Type B pancreatic cell (in vitro differentiated cells): ENCODE results near the gene LIN54. TPM values are rescaled to one million over a fixed set of nuclear protein-coding genes. Genes with fewer than 3 reads are reported as not detected.

Experiments
- DNase-seq: peaks from one replicate; pipeline ENCODE4 v3.0.0; 2021; ENCODE audit warnings: mixed read lengths; ENCODE audit not compliant: unreplicated experiment; ENCODE audit errors: extremely low spot score
- H3K27ac Mint-ChIP-seq: 2 replicates; pipeline ENCODE4 v1.8.0; 2021; ENCODE audit warnings: mild to moderate bottlenecking, mixed read lengths
- H3K27me3 Mint-ChIP-seq: 2 replicates; pipeline ENCODE4 v1.8.0; 2021; ENCODE audit warnings: mixed read lengths
- H3K36me3 Mint-ChIP-seq: 2 replicates; pipeline ENCODE4 v1.8.0; 2021; ENCODE audit warnings: mixed read lengths
- H3K4me1 Mint-ChIP-seq: one replicate; pipeline ENCODE4 v1.8.0; 2021; ENCODE audit warnings: mixed read lengths; ENCODE audit not compliant: unreplicated experiment
- H3K4me3 Mint-ChIP-seq: 2 replicates; pipeline ENCODE4 v1.8.0; 2021; ENCODE audit warnings: mild to moderate bottlenecking, mixed read lengths
- H3K9me3 Mint-ChIP-seq: 2 replicates; pipeline ENCODE4 v1.8.0; 2021; ENCODE audit warnings: mixed read lengths
- total RNA-seq: library from RNA; stranded (reverse); gene quantifications from 2 replicates; pipeline ENCODE4 v1.2.1, GENCODE V29; 2021; ENCODE audit warnings: low replicate concordance
- TF ChIP-seq, protein P1 (sequence below): fragments of 200-600 bp; sonication (generic); conservative IDR thresholded peaks from 2 replicates; pipeline ENCODE4 v1.5.0; 2021; ENCODE audit warnings: antibody characterized with exemption, mild to moderate bottlenecking

Gene LIN54
- total RNA-seq, 1 donor from 2014 or later: 17.5 TPM

DNA sequence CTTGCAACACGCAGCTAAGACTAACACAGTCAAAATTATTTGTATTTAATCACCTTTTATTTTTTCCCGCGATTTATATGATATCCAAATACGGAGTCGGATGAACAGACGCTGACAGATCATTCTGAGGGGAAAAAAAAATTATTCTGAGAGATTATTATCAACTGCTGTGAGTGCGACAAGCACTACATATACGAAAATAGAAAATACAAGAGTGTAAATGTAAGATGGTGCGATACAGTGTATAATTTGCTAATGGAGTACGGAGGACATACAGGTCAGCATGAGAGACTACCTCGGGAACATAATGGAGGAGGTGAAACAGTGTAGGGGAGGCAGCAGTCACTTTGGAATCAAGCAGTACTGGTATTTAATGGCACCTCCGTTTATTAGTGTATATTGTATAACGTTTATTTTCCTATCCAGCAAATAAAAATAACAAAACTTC lies 2.8 kb upstream of the LIN54 start:
- TF ChIP-seq, protein P1, sequence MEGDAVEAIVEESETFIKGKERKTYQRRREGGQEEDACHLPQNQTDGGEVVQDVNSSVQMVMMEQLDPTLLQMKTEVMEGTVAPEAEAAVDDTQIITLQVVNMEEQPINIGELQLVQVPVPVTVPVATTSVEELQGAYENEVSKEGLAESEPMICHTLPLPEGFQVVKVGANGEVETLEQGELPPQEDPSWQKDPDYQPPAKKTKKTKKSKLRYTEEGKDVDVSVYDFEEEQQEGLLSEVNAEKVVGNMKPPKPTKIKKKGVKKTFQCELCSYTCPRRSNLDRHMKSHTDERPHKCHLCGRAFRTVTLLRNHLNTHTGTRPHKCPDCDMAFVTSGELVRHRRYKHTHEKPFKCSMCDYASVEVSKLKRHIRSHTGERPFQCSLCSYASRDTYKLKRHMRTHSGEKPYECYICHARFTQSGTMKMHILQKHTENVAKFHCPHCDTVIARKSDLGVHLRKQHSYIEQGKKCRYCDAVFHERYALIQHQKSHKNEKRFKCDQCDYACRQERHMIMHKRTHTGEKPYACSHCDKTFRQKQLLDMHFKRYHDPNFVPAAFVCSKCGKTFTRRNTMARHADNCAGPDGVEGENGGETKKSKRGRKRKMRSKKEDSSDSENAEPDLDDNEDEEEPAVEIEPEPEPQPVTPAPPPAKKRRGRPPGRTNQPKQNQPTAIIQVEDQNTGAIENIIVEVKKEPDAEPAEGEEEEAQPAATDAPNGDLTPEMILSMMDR: no peak
- H3K9me3 Mint-ChIP-seq: no peaks in the 10 kb centered on the region
- H3K4me1 Mint-ChIP-seq: peaks cover 27% of the 10 kb centered on the region
- DNase-seq: no peak
- peak overlapping the region; percentile 93 for H3K27ac Mint-ChIP-seq
- H3K27me3 Mint-ChIP-seq: no peaks in the 10 kb centered on the region
- H3K36me3 Mint-ChIP-seq: no peaks in the 10 kb centered on the region
- peak overlapping the region; percentile 95 for H3K4me3 Mint-ChIP-seq

DNA sequence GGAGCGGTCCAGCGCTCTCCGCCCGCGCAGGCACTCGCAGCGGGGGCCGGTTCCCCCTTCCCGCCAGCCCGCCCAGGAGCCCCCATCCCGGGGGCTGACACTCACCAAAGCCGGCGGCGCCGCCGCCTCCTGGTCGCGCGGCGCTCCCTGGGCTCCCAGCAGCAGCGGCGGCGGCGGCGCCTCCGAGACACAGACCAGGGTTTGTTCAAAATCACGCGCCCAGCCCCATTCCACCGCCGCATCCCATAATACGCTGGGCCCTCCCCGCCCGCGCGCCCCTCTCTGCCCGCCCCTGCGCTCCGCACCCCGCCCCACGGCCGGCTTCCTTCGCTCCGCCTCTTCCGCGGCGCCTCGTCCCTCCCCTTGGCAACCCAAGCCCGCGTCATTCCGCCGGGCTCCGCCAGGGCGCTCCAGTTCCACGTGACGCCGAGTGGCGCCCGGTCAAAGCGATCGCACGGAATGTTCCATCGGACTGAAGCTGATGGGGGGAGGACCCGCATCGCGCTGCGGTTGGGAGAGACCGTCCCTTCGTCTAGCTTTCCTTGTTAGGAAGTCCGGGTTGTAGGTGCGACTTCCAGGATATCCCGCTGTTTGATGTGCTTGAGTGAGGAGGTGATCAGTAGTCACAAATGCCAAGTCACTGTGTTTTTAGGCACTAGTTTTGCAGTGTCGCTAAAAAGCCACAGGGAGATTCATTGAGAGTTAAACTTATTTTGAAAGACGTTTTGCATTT lies 2.2 kb upstream of the LIN54 start:
- peaks cover 30% of the 10 kb centered on the region for H3K4me1 Mint-ChIP-seq
- H3K36me3 Mint-ChIP-seq: peaks cover 2% of the 10 kb centered on the region

DNA sequence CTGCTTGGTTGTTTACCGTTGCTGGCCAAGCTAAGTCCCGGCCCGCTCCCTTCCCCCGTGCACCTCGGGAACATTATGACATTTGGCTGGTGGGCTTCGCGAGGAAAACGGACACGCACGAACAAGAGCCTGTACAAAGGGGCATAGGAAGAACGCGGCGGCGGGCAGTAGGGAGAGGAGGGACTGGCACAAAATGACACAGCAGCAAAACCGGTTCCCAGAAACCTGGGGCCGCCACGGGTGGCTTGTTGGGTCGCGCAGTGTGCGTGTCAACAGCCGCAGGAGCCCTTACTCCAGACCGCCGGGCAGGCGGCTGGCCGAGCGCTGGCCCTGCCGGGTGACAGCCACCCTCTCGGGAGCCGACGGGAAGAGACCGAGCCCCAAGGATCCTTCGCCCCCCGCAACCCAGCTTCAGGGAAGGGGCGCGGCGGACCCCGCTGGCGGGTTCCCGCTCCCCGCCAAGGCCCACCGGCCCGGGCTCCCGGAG lies 1.6 kb upstream of the LIN54 start:
- H3K4me1 Mint-ChIP-seq: peaks cover 31% of the 10 kb centered on the region
- peak overlapping the region; percentile 96 for H3K27ac Mint-ChIP-seq
- H3K9me3 Mint-ChIP-seq: no peaks in the 10 kb centered on the region
- H3K27me3 Mint-ChIP-seq: no peaks in the 10 kb centered on the region
- H3K36me3 Mint-ChIP-seq: peaks cover 4% of the 10 kb centered on the region
- DNase-seq: peak; percentile 73
- peak overlapping the region; percentile 95 for H3K4me3 Mint-ChIP-seq
- TF ChIP-seq, protein P1: no peak

More for the DNA sequence above, 2.2 kb upstream of the LIN54 start:
- no peaks in the 10 kb centered on the region for H3K27me3 Mint-ChIP-seq
- peak; percentile 99 for DNase-seq
- TF ChIP-seq, protein P1: peak; percentile 71
- peak overlapping the region; percentile 93 for H3K27ac Mint-ChIP-seq
- peak overlapping the region; percentile 95 for H3K4me3 Mint-ChIP-seq
- H3K9me3 Mint-ChIP-seq: no peaks in the 10 kb centered on the region

DNA sequence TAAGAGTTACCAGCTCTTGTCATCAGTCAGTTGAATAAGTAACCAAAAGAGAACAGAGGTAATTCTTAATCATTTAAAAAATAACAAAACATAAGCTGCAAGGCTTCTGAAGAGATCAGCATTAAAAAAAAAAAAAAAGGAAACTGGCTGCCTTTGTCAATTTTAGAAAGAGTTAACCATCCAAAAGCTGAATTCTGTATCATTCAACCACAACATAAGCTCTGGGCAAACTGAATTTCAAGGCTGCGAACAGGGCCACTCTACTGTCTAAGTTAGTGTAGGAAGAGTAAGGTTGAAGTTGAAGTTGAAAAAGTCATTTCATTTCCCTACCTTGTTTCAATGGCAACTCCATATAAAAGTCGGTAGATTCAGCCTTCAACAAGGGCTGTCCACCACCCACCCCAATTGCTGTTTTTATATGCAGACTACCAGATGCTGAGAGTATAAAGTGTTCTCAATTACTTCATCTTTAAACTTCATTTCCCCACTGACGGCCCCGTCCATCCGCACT lies 1.1 kb upstream of the LIN54 start:
- DNase-seq: no peak
- Mint-ChIP-seq H3K4me3 (peak overlapping the region; percentile 95), H3K27me3 (no peaks in the 10 kb centered on the region), H3K9me3 (no peaks in the 10 kb centered on the region), H3K36me3 (peaks cover 4% of the 10 kb centered on the region), H3K4me1 (peaks cover 31% of the 10 kb centered on the region), H3K27ac (peak overlapping the region; percentile 96)
- TF ChIP-seq, protein P1: no peak

DNA sequence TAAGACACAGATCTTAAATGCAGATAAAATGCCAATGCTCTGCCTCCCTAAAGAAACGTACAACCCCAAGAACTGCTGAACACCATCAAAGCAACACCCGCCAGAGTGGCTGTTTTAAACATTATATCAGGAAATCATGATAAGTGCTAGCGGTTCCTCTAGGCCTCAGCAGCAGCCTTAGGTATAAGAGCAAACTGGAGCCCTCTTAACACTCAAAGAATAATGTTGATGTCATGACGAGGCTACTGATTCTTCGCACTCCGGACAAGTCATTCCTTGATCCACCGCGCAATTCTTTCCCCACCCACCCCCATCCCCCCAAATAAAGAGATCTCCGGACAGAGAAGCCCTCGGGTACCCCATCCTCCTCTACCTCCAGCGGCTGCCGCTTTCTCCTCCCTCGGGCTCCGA lies 507 bp downstream of the LIN54 start:
- peak overlapping the region; percentile 95 for H3K4me3 Mint-ChIP-seq
- TF ChIP-seq, protein P1: no peak
- H3K9me3 Mint-ChIP-seq: no peaks in the 10 kb centered on the region
- no peaks in the 10 kb centered on the region for H3K27me3 Mint-ChIP-seq
- H3K27ac Mint-ChIP-seq: peak overlapping the region; percentile 96
- peaks cover 4% of the 10 kb centered on the region for H3K36me3 Mint-ChIP-seq
- H3K4me1 Mint-ChIP-seq: peaks cover 31% of the 10 kb centered on the region
- DNase-seq: no peak
